ENCODE data around the gene LHX3.

Gene LHX3

GRCh38 chr9:136249877-136250559 lies 45.1 kb upstream of the LHX3 start:
- TF ChIP-seq CTCF (IDR thresholded peaks at IDR 0.05; ENCODE audit: low read length, missing control alignments) = no peak
- no peak overlapping the region for H3K4me3 ChIP-seq (replicated peaks; ENCODE audit: low read depth, low read length)
- DNase-seq (ENCODE audit: low read depth) = no peak

- DNase-seq (ENCODE audit: low read depth) = no peak
Measured at GRCh38 chr9:136248951-136249876, 44.3 kb upstream of the LHX3 start.

GRCh38 chr9:136247947-136248637 lies 43.2 kb upstream of the LHX3 start:
- no peak for DNase-seq (ENCODE audit: low read depth)
- no peak for TF ChIP-seq CTCF (IDR thresholded peaks at IDR 0.05; ENCODE audit: low read length, missing control alignments)
- H3K4me3 ChIP-seq (replicated peaks; ENCODE audit: low read depth, low read length) = no peak overlapping the region

More at GRCh38 chr9:136248951-136249876, 44.3 kb upstream of the LHX3 start:
- TF ChIP-seq CTCF (IDR thresholded peaks at IDR 0.05; ENCODE audit: low read length, missing control alignments) = no peak
- no peak overlapping the region for H3K4me3 ChIP-seq (replicated peaks; ENCODE audit: low read depth, low read length)

GRCh38 chr9:136247551-136247916 lies 42.6 kb upstream of the LHX3 start:
- H3K4me3 ChIP-seq (replicated peaks; ENCODE audit: low read depth, low read length) = no peak overlapping the region
- no peak for DNase-seq (ENCODE audit: low read depth)
- no peak for TF ChIP-seq CTCF (IDR thresholded peaks at IDR 0.05; ENCODE audit: low read length, missing control alignments)

- H3K4me3 ChIP-seq (replicated peaks; ENCODE audit: low read depth, low read length) = no peak overlapping the region
- TF ChIP-seq CTCF (IDR thresholded peaks at IDR 0.05; ENCODE audit: low read length, missing control alignments) = no peak
- no peak for DNase-seq (ENCODE audit: low read depth)
Measured at GRCh38 chr9:136246849-136247550, 42.1 kb upstream of the LHX3 start.

All from fibroblast of pulmonary artery (primary cell).